Measurements from ENCODE around the gene MEF2B. TPM values are rescaled to one million over a fixed set of nuclear protein-coding genes. Genes with fewer than 3 reads are reported as not detected.

MEF2B gene
- total RNA-seq, 1 experiment from 2014 or later, result 1.3 TPM

- no peak overlapping the region for H3K4me2 ChIP-seq (ENCODE audit: insufficient read depth, insufficient read length, low read length)
- no CpG with 5 or more reads among the region's 8 CpGs for WGBS (ENCODE audit: extremely low coverage, insufficient read length, low lambda C conversion rate)
- H4K20me1 ChIP-seq (ENCODE audit: control insufficient read depth, insufficient read depth, insufficient read length), result no peaks in the 10 kb centered on the region
- H3K23ac ChIP-seq (ENCODE audit: insufficient read length, low read depth, low read length), result no peak overlapping the region
- H3K79me1 ChIP-seq (ENCODE audit: insufficient read depth, low read depth, low read length, poor library complexity, severe bottlenecking), result no peaks in the 10 kb centered on the region
- no peaks in the 10 kb centered on the region for H3K27me3 ChIP-seq (ENCODE audit: insufficient read depth, low read length)
- H2BK5ac ChIP-seq (ENCODE audit: insufficient read length, low read length), result no peak overlapping the region
- no peak overlapping the region for H3K4ac ChIP-seq (ENCODE audit: low read depth, low read length)
- Mint-ChIP-seq H3K4me3 (no peak overlapping the region), H3K36me3 (ENCODE audit: insufficient read depth in 1 of 3, low read depth in 3 of 3) (no peaks in the 10 kb centered on the region), H3K9me3 (no peaks in the 10 kb centered on the region; a peak in 1 of 5 replicates), H3K27me3 (ENCODE audit: low read depth) (peaks cover 10% of the 10 kb centered on the region), H3K4me1 (peaks cover 16% of the 10 kb centered on the region in 2 experiments), H3K27ac (no peak overlapping the region)
- H3K27ac ChIP-seq (ENCODE audit: insufficient read length, low read depth, low read length), result no peak overlapping the region
- no peak overlapping the region for H3T11ph ChIP-seq (ENCODE audit: low read length)
- H2BK12ac ChIP-seq (ENCODE audit: insufficient read length, low read depth, low read length), result no peak overlapping the region
- no peak for TF ChIP-seq CTCF (conservative IDR thresholded peaks at IDR 0.05)
- H4K91ac ChIP-seq (ENCODE audit: insufficient read length, low read depth, low read length), result no peak overlapping the region
- no peak overlapping the region for H3K18ac ChIP-seq (ENCODE audit: insufficient read length, low read depth, low read length)
- no peaks in the 10 kb centered on the region for H3K9me3 ChIP-seq (ENCODE audit: control insufficient read depth, low read depth, low read length)
- H3K79me2 ChIP-seq (ENCODE audit: insufficient read depth, low read length), result no peaks in the 10 kb centered on the region
- H2AK5ac ChIP-seq (ENCODE audit: insufficient read length, low read length), result no peak overlapping the region
- peaks cover 12% of the 10 kb centered on the region for H3K23me2 ChIP-seq (ENCODE audit: insufficient read length, low read depth, low read length, poor library complexity, severe bottlenecking)
- H4K5ac ChIP-seq (ENCODE audit: insufficient read length, low read depth, low read length), result no peak overlapping the region
- H3K14ac ChIP-seq (ENCODE audit: insufficient read depth, low read length), result no peak overlapping the region
- no peak overlapping the region for H2BK120ac ChIP-seq (ENCODE audit: low read depth, low read length, poor library complexity, severe bottlenecking)
- no peak overlapping the region for H4K8ac ChIP-seq (replicated peaks; ENCODE audit: insufficient read length, low read depth, low read length)
- no peak overlapping the region for H2AFZ ChIP-seq (ENCODE audit: low read length)
- no peak overlapping the region for H2BK20ac ChIP-seq (ENCODE audit: low read depth, low read length, poor library complexity, severe bottlenecking)
- no peak overlapping the region for H3K56ac ChIP-seq (ENCODE audit: insufficient read length, low read depth, low read length)
- no peak overlapping the region for H3K9ac ChIP-seq (ENCODE audit: extremely low read depth, insufficient read length, low read length)
- peaks cover 2% of the 10 kb centered on the region; the same call in 1 of the 2 replicates for H3K4me1 ChIP-seq (ENCODE audit: insufficient read depth, low read length)
- no peak overlapping the region for H2BK15ac ChIP-seq (ENCODE audit: low read depth, low read length)
- no peak for DNase-seq
These were observed 68.5 kb downstream of the MEF2B start for GRCh38 chr19:19101540-19101939.

All from H9 (cell line).